Peyer's patch (tissue), 4 donors: ENCODE measurements around the gene MAD1L1.

Experiments
- POLR2A ChIP-seq, 2 donors: fragments of 450-650 bp; IDR thresholded peaks; one replicate each; pipeline ENCODE4 v1.5.1; 2017; ENCODE audit warnings: antibody characterized with exemption in 2 of 2, mild to moderate bottlenecking in 2 of 2, moderate library complexity in 2 of 2
- TF ChIP-seq, protein P1 (sequence below), 6 experiments: fragments of 450-650 bp in 4 of 6; fragments of 200-600 bp in 2 of 6; sonication (generic) in 1 of 6; IDR thresholded peaks; one replicate each; pipeline ENCODE4 v1.5.1; 2017 to 2019; ENCODE audit warnings: antibody characterized with exemption in 6 of 6, mild to moderate bottlenecking in 3 of 6, moderate library complexity in 1 of 6

GRCh38 chr7:2012044-2012900, 220.5 kb downstream of the MAD1L1 start:
- no peak for TF ChIP-seq POLR2A (IDR thresholded peaks at IDR 0.05)
- TF ChIP-seq, protein P1, sequence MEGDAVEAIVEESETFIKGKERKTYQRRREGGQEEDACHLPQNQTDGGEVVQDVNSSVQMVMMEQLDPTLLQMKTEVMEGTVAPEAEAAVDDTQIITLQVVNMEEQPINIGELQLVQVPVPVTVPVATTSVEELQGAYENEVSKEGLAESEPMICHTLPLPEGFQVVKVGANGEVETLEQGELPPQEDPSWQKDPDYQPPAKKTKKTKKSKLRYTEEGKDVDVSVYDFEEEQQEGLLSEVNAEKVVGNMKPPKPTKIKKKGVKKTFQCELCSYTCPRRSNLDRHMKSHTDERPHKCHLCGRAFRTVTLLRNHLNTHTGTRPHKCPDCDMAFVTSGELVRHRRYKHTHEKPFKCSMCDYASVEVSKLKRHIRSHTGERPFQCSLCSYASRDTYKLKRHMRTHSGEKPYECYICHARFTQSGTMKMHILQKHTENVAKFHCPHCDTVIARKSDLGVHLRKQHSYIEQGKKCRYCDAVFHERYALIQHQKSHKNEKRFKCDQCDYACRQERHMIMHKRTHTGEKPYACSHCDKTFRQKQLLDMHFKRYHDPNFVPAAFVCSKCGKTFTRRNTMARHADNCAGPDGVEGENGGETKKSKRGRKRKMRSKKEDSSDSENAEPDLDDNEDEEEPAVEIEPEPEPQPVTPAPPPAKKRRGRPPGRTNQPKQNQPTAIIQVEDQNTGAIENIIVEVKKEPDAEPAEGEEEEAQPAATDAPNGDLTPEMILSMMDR (IDR thresholded peaks at IDR 0.05), result no peak
